WI38 (cell line): ENCODE measurements around the gene CYP4B1.

Experiments
- H3K4me3 ChIP-seq: 2 replicates; pipeline ENCODE4 v1.5.1; 2011; ENCODE audit warnings: low read depth, mild to moderate bottlenecking, control low read depth, low read length
- CTCF ChIP-seq: IDR thresholded peaks from 2 replicates; pipeline ENCODE4 v1.5.1; 2012; ENCODE audit warnings: low read depth, mild to moderate bottlenecking, control low read depth, low read length

Gene CYP4B1

DNA sequence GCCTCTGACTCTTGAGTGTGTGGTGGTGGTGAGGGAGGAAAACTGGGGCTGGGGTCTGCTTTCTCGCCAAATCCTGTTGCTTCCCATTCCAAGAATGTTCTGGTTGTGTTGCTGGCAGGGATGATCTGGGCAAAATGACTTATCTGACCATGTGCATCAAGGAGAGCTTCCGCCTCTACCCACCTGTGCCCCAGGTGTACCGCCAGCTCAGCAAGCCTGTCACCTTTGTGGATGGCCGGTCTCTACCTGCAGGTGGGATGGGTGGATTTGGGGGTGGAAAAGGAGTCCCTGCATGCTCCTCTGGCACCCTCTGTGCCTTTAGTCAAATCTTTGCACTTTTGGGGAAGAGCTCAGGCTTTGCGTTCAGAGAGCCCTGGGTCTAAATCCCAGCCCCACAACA is 18.1 kb downstream of the CYP4B1 start:
- H3K4me3 ChIP-seq, result no peak overlapping the region
- TF ChIP-seq CTCF, result no peak

DNA sequence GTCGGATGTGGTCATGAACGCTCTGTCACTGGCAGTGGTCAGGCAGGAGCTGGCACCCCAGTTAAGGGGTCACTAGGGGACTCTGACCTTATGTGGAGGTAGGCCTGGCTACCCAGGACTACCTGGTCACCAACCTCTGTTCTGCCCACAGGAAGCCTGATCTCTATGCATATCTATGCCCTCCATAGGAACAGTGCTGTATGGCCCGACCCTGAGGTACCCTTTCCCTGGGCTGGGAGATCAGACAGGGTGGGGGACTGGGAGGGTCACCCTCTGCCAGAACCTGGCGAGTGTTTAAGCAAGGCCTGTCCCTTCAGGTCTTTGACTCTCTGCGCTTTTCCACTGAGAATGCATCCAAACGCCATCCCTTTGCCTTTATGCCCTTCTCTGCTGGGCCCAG is 19.0 kb downstream of the CYP4B1 start:
- no peak overlapping the region for H3K4me3 ChIP-seq
- TF ChIP-seq CTCF, result no peak

DNA sequence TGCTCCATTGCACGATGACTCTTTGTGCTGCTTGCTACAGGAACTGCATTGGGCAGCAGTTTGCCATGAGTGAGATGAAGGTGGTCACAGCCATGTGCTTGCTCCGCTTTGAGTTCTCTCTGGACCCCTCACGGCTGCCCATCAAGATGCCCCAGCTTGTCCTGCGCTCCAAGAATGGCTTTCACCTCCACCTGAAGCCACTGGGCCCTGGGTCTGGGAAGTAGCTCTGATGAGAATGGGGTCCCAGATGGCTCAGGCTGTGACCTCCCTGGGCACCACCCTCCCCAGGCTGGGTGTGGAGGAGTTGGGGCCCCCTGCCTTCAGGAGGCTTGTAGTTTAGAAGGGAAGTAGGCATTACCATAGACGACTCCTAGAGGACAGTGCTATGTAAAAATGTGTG is 19.7 kb downstream of the CYP4B1 start:
- no peak for TF ChIP-seq CTCF
- no peak overlapping the region for H3K4me3 ChIP-seq

DNA sequence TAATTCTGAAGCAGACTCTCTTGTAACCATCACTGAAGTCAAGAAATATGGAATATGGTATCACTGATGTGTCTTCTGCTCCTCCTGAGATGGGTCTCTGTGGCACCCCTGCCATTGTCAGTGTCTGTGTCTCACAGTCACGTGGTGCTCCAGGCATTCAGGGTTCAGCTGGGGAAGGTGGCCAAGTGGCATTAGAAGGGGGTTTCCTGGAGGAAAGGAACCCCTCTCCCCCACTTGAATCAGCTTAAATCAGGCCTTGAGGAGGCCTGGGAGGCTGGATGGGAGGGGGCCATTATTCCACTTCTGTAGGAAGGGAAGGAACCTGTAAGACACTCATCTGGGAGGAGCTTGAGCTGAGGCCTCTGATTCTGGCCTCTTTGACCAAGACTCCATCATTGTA is 20.5 kb downstream of the CYP4B1 start:
- H3K4me3 ChIP-seq, result no peak overlapping the region

DNA sequence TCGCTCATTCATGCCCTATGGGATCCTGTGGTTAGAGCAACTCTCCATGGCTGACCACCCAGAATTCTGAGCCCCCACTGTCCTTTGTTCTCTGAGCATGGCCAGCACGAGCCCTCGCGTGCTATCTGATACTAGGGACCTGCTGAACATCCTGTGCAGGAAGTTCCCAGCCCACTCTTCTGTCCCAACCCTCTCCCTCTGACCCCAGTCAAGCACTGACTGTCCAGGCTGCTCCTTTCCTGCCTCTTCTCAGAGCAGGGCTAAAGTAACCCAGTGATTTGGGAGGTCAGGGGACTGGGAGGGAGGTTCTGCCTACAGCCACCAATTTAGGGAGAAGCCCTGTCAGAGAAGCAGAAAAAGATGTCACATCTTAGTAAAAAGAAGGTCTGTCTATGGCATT is 21.2 kb downstream of the CYP4B1 start:
- no peak overlapping the region for H3K4me3 ChIP-seq
- TF ChIP-seq CTCF, result no peak

More for the DNA sequence above, 20.5 kb downstream of the CYP4B1 start:
- no peak for TF ChIP-seq CTCF

DNA sequence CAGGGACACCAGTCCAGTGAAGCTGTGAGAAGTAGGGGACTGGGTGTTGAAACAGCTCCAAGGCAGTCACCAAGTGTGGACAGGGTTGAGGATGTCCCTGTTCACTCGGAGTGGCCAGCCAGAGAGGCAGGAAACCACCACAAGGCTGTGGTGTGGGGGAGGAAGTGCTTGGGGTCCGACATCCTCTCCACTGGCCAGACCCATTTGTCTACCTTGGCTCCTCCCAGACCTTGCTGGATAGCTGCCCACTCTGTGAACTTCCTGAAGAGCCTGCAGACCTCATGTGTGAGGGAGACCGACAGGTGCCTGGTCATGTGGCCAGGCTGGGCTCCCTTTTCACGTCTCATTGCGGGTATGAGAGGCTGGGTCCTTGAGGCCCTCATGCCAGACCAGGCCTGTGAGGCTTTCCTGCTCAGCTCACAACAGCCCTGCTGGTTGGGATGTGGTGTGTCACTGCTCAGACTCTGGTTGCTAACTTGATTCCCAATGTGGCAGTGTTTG is 21.8 kb downstream of the CYP4B1 start:
- no peak for TF ChIP-seq CTCF
- H3K4me3 ChIP-seq, result no peak overlapping the region

- H3K4me3 ChIP-seq, result no peak overlapping the region
- TF ChIP-seq CTCF, result no peak
These were observed 23.5 kb downstream of the CYP4B1 start for GRCh38 chr1:46822248-46822826.
